Measurements from ENCODE around the gene LILRA2.

- TF ChIP-seq CTCF (conservative IDR thresholded peaks at IDR 0.05 in 1 of 2, IDR thresholded peaks at IDR 0.05 in 1 of 2; ENCODE audit: extremely low read depth in 1 of 2, insufficient read depth in 1 of 2, low read depth in 1 of 2, low read length in 2 of 2) (no peak), EZH2 (IDR thresholded peaks at IDR 0.05; ENCODE audit: borderline replicate concordance, low read length) (no peak)
Measured at GRCh38 chr19:54532528-54532927, 41.1 kb upstream of the LILRA2 start.
